ENCODE data around the gene CRABP1.
A peak's percentile ranks its signal among the peaks of the same experiment; 100 is the strongest.

CRABP1 gene

GRCh38 chr15:78340231-78341056 lies at the start of gene CRABP1:
Gene CRABP1, plus strand, starts transcription at chr15:78340353. Its CDS starts 76 bp downstream, at chr15:78340429.
- DNase-seq: no peak

DNA sequence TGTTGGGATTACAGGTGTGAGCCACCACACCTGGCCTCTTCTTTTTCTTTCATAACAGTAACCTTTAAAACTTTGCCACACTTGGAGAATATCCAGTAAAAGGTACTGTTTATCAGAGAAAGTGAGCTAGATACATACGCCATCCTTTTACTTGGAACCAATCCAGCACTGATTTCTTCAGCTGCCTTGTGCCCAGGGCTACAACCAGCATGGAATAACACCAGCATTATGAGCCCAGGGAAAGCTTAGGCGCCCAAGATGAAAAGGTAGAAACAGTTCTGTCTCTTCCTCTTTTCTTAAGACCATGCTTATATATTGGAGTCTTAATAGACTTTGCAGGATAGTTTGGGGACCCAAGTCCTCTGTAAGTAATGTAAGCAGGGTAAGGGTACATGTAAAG lies 49.1 kb upstream of the CRABP1 start:
- no peak for DNase-seq

GRCh38 chr15:78291698-78292097 lies 48.5 kb upstream of the CRABP1 start:
- no peak for DNase-seq

- DNase-seq: no peak
Observed at GRCh38 chr15:78292219-78292618, 47.9 kb upstream of the CRABP1 start.

DNA sequence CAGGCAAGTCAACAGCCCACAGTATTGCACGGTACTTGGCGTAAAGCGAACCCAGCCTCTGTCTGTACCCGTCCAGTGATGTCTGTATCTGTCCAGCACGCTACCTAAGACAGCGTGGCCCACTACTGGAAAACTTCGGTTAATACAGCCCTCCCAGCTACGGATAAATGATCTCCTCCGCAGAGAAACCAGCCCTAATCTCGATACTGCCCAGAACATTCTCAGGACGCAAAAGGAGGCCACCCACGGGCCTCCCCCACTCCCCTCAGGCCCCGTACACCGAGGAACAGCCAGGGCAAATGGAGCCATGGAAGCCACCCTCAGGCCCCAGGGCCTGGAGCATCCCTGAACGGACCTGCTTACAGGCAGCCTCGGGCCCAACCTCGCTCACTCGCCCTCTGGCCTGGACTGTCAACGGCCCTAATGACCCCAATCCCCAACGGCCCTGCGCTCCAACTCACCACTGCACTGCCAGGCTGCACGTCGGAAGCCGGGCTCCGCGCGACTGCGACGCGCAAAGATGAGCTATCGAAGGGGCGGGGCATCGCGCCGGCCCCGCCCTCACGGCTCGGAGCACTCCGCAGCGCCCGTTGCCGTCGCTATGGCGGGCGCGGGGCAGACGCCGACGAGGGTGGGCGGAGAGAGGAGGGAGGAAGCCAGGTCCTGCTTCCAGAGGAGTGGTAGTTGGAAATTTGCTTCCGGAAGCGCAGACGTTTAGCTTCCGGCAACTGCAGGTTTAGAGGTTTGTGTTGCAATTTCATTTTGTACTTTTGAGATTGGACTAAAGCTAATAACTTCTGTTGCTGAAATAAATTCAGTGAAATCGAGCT lies 40.8 kb upstream of the CRABP1 start, which contains the start of gene SKIC8:
SKIC8 (minus strand) TSS at position 509 of the 830 bp plus-strand sequence. CDS start 3,923 bp downstream, outside the sequence.
- peak; percentile 90 to 91 for DNase-seq

DNA sequence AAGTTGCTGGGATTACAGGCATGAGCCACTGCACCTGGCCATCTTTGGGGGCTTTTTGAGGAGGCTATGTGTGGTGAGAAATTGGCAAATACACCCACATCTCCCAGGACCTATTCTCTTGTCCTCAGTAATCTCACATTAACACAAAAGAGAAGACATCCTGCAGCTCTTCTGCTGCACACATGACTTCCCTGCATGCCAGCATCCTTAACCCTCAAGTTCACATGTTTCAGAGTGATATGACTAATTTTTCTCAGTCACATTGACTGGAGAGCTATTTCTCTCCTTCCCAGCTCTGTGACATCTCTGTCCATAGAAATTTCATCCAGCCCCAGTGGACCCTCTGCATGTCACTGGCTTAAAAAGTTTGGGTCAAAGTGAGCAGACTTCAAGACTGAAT lies 38.8 kb upstream of the CRABP1 start:
- DNase-seq: no peak

GRCh38 chr15:78301828-78302227 lies 38.3 kb upstream of the CRABP1 start:
- no peak for DNase-seq

- DNase-seq: no peak
Observed at GRCh38 chr15:78302579-78303312, 37.4 kb upstream of the CRABP1 start.

DNA sequence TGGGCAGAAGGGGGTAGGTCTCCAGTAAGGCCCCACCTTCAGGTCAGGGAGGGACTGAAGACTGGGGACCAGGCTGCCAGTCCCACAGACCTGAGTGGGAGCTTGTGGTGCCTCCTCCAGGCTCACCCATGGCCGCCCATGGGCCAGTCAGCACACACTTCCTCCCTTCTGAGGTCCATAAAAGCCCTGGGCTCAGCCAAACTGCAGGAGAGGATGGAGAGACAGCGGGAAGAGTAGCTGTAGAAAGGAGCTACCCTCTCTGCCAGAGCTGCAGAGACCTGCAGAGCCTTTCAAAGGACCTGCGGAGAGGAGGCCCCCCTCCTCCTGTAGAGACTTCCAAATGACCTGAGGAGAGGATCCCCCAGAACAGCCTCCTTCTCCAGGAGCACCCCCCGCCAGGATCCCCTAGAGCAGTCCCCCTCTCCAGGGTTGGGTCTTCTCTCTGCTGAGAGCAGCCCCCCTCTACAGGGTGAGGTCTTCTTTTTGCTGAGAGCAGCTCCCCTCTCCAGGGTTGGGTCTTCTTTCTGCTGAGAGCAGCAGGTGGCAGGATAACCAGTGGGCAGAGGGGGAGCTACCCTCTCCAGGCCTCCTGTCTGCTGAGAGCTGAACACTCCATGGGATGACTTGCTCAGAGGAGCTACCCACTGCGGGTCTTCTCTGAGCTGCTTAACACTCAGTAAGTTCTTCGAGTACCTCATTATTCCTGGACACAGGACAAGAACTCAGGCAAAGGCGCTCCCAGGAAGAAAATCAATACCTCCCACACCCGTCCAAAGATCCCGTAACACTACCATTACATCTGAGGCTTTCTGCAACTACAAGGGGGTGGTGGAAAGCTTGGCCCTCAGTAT lies 35.7 kb upstream of the CRABP1 start:
- no peak for DNase-seq

- DNase-seq: no peak
Observed at GRCh38 chr15:78306176-78306774, 33.9 kb upstream of the CRABP1 start.

DNA sequence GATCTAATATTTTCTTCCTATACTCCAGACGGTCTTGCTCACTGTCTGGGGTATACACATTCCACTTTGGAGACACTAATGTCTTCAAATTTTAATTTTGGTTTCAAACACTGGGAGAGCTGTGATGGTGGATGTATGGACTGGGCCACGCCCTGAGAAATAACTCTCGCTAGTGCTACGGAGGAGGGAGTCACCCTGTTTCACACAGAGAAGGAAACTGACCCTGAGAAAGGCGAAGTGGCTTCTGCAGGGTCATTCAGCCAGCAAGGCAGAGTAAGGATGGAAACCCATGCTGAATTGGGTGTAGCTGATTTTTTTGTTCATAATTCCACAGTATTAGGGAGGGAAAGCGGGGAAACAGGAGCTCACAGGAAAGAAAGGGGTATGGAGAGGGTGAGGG lies 32.2 kb upstream of the CRABP1 start:
- DNase-seq: peak in 1 of 2 donors; percentile 35

DNA sequence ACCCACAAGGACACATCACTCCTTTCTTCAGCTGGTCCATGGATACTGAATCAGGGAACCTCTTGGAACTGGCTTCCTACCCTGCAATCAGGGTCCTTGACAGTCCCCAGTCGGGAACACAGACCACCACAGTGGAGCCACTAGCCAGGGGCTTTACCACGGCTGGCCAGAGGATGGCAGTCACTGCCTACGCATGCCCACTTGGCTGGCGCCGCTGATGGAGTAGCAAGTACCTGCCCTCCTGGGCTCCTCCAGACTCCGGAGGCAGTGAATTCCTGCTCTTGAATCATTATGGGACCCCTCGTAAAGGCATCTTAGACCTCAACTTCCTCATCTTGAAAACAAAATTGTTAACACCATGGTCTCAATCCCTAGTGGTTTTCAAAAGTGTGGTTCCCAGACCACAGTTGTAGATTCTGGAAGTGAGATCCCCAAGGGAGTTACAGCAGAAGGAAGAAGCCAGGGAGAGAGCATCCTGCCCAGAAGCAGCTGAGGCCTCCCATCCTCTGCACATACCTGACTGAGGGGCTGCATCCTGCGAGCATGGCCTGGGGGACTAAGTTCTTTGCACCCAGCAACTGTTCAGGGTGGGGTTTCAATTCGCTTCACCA lies 31.6 kb upstream of the CRABP1 start:
- peak; percentile 30 to 49 for DNase-seq

DNA sequence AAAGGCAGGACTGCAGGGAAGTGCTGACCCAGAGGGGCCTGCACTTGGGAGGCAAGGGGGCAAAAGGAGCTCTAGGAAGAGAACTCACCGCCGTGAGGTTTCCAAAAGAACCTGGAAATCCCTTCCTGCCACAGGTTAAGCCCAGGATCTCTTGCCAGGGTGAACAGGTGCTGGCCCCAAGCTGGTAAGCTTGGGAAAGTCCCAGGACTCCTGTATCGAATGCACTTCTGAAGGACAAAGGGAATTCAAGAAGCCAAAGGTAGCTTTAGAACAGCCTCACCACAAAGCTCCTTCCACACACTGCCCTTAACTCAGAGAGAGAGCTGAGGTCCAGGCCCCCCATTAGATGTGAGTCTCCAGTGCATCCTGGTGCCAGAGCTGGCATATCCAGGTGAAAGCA lies 28.9 kb upstream of the CRABP1 start:
- no peak for DNase-seq

GRCh38 chr15:78312536-78312935 lies 27.6 kb upstream of the CRABP1 start:
- DNase-seq: no peak

- no peak for DNase-seq
Observed at GRCh38 chr15:78312957-78313356, 27.2 kb upstream of the CRABP1 start.

- no peak for DNase-seq
Observed at GRCh38 chr15:78313383-78313782, 26.8 kb upstream of the CRABP1 start.

DNA sequence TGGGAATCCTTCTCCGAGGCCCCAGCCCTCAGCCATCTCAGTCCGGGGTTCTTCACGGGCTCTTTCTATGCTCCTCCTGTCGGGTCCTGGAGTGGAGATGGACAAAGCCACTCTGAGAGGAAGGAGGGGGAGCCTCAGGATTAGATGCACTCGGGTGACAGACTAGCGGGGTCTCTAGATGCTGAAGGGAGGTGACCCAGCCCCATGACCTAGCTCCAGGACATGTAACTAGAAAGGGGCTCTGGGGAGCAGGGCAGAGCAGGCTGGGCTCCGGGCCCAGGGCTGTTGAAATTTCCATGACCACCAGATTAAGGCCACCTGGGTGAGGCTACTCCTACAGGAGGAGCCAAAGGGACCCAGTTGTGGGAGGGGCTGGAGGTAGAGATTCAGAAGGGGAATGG lies 26.0 kb upstream of the CRABP1 start:
- DNase-seq: no peak

DNA sequence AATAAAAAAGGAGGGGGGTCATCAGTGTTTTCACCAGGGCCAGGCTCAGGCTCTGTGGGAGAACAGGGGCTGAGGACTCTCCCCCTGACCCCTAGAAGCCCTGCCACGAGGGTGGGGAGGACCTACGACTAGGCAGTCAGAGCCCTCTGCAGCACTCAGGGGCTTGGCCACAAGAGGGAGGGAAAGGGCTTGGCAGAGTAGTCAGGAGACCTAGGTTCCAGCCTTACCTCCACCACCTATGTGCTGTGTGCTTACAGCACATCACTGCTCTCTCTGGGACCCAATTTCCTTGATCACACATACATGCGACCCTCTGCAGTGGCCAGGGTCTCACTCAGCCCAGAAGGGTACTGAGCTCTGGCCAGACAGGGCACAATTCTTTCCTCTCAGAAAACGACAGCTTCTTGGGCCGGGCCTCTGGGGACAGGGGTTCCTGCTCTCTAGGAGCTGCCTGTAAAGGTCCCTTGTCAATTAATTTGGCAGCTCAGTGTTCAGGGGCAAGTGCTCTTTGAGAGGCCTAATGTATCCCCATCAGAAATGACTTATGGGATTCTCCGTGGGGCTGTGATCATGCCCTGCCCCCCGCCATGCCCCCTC lies 24.4 kb upstream of the CRABP1 start:
- DNase-seq: no peak

DNA sequence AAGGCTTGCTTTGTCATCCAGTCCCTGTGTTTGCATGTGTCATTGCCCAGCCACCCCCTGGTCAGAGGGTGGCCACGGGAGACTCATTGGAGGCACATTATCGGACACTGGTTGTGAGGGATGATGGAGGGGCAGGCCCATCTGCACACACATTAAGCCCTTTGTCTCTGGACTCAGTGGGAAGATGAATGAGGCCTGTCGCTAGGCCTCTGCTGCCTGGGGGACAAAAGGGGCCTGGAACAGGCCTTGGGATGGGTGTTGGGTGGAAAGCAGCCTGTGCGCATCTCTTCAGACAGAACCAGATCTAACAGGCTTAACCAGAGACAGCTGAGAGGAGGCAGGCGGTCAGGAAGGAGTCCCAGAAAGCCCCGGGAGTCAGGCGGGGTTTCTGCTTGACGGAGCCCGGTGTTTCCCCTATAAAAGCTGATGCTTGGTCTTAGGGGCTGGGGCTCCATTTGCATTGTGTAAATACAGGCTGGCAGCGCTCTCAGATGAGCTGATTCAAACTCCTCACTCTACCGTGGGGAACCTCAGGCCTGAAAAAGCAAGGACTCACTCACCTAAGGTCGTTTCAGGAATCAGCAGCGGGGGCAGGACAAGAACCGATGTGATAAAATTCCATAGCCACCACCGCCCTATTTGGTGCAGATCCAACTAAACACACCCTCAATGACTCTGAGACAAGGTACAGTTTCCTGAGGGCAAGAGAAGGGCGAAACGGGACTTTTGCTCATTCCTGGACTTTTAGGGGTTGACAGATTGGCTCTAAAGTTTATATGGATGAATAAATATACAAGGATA lies 23.7 kb upstream of the CRABP1 start:
- no peak for DNase-seq

Measured in CD4-positive, alpha-beta T cell treated with Interleukin-1 beta for 1 hour (primary cell).